ENCODE data around the gene FSTL5. TPM values are rescaled to one million over a fixed set of nuclear protein-coding genes. Genes with fewer than 3 reads are reported as not detected.

FSTL5 gene
- total and polyA plus RNA-seq, 9 of the 15 experiments (the other 6 are each of a cell fraction or from before 2014, with no cell fraction given): 0.09 to 3.1 (median 0.50) TPM; not detected in 1

DNA sequence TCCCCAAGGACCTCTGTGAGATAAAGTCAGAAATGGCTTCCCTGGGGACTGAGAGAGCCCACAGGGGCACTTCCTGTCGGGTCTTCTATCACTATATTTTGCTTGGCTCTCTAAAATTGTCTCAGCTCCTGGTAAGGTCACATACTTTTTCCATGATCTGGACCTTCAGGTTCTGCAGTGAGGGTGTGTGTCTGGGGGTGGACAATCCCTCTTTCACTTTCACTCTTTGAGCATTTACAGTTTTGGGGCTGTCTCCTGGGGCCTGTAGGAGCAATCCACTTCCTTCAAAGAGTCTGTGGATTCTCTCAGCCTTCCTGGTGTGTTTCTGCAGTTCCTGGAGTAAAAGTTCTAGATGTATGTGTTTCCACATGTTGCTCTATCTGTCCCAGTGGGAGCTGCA is 335.7 kb downstream of the FSTL5 start:
- ChIA-PET CTCF (ENCODE audit: low intra/inter-chr PET ratio) (no interaction called here), POLR2A (no interaction called here)
- TF ChIP-seq, protein P1, sequence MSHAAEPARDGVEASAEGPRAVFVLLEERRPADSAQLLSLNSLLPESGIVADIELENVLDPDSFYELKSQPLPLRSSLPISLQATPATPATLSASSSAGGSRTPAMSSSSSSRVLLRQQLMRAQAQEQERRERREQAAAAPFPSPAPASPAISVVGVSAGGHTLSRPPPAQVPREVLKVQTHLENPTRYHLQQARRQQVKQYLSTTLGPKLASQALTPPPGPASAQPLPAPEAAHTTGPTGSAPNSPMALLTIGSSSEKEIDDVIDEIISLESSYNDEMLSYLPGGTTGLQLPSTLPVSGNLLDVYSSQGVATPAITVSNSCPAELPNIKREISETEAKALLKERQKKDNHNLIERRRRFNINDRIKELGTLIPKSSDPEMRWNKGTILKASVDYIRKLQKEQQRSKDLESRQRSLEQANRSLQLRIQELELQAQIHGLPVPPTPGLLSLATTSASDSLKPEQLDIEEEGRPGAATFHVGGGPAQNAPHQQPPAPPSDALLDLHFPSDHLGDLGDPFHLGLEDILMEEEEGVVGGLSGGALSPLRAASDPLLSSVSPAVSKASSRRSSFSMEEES (CRISPR knock-in tag; IDR thresholded peaks at IDR 0.05): no peak
- TF ChIP-seq ZSCAN32 (CRISPR knock-in tag; IDR thresholded peaks at IDR 0.05): no peak
- TF ChIP-seq, protein P2, sequence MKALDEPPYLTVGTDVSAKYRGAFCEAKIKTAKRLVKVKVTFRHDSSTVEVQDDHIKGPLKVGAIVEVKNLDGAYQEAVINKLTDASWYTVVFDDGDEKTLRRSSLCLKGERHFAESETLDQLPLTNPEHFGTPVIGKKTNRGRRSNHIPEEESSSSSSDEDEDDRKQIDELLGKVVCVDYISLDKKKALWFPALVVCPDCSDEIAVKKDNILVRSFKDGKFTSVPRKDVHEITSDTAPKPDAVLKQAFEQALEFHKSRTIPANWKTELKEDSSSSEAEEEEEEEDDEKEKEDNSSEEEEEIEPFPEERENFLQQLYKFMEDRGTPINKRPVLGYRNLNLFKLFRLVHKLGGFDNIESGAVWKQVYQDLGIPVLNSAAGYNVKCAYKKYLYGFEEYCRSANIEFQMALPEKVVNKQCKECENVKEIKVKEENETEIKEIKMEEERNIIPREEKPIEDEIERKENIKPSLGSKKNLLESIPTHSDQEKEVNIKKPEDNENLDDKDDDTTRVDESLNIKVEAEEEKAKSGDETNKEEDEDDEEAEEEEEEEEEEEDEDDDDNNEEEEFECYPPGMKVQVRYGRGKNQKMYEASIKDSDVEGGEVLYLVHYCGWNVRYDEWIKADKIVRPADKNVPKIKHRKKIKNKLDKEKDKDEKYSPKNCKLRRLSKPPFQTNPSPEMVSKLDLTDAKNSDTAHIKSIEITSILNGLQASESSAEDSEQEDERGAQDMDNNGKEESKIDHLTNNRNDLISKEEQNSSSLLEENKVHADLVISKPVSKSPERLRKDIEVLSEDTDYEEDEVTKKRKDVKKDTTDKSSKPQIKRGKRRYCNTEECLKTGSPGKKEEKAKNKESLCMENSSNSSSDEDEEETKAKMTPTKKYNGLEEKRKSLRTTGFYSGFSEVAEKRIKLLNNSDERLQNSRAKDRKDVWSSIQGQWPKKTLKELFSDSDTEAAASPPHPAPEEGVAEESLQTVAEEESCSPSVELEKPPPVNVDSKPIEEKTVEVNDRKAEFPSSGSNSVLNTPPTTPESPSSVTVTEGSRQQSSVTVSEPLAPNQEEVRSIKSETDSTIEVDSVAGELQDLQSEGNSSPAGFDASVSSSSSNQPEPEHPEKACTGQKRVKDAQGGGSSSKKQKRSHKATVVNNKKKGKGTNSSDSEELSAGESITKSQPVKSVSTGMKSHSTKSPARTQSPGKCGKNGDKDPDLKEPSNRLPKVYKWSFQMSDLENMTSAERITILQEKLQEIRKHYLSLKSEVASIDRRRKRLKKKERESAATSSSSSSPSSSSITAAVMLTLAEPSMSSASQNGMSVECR (CRISPR knock-in tag; IDR thresholded peaks at IDR 0.05): no peak
- TF ChIP-seq FOSL1 (tag; conservative IDR thresholded peaks at IDR 0.05): no peak
- TF ChIP-seq CC2D1A (IDR thresholded peaks at IDR 0.05): no peak
- no TSS peak for BruUV-seq (replicated peaks)
- no peaks in the 10 kb centered on the region for H4K20me1 ChIP-seq (replicated peaks; ENCODE audit: control insufficient read depth, insufficient read depth, low read length)
- no peak overlapping the region for H3K9ac ChIP-seq (ENCODE audit: insufficient read depth in 1 of 2, low read depth in 2 of 2, low read length in 2 of 2)
- no peak overlapping the region for H3K4me3 ChIP-seq
- H3K9me1 ChIP-seq (ENCODE audit: control insufficient read depth, insufficient read depth, low read length): no peaks in the 10 kb centered on the region
- no peak overlapping the region for H3K4me2 ChIP-seq (ENCODE audit: insufficient read depth, low read length)
- WGBS (ENCODE audit: insufficient coverage, low coverage, missing lambda C conversion rate): no CpG with 5 or more reads among the region's 1 CpG
- DNase-seq (ENCODE audit: extremely low read depth in 1 of 4, low spot score in 3 of 4): no peak
- H3K79me2 ChIP-seq (ENCODE audit: control insufficient read depth, insufficient read depth, low read length): no peaks in the 10 kb centered on the region
- H2AFZ ChIP-seq (ENCODE audit: low read depth, low read length): no peak overlapping the region
- H3K36me3 ChIP-seq (ENCODE audit: control insufficient read depth, insufficient read depth, low read length): no peaks in the 10 kb centered on the region
- no peak overlapping the region for H3K27ac ChIP-seq (ENCODE audit: extremely low read depth, low read depth, low read length)
- no peaks in the 10 kb centered on the region for H3K4me1 ChIP-seq (replicated peaks in 1 of 2; ENCODE audit: control insufficient read depth in 2 of 2, insufficient read depth in 2 of 2, low read length in 2 of 2)
- no peaks in the 10 kb centered on the region for H3K27me3 ChIP-seq (ENCODE audit: control insufficient read depth in 2 of 2, insufficient read depth in 2 of 2, low read length in 2 of 2)
- no peaks in the 10 kb centered on the region for H3K9me3 ChIP-seq (replicated peaks; ENCODE audit: control insufficient read depth, insufficient read depth, low read depth, low read length)
- no peak for ATAC-seq
- in situ Hi-C loops (cut with MboI): no loop called here
- FAIRE-seq: no peak
- intact Hi-C loops (cut with micrococcal nuclease): no loop called here
